RWPE2 (cell line): ENCODE results near the gene ADORA3.

Experiments used
- ATAC-seq: fragments of 200-7000 bp; cut with Tn5 transposase; 3 replicates; pipeline ENCODE4 v1.9.1; 2021; ENCODE audit warnings: low read depth
- DNase-seq: peaks from one replicate; pipeline ENCODE4 v3.0.0-alpha.2; 2020; ENCODE audit warnings: low spot score
- H3K27ac ChIP-seq: fragments of 450-650 bp; 2 replicates; pipeline ENCODE4 v1.5.1; 2017; ENCODE audit warnings: mild to moderate bottlenecking; ENCODE audit not compliant: poor library complexity, severe bottlenecking
- H3K27me3 ChIP-seq: fragments of 250-450 bp; sonication (Bioruptor Pico); 2 replicates; pipeline ENCODE4 v1.5.1; 2021; ENCODE audit warnings: mild to moderate bottlenecking, moderate library complexity; ENCODE audit not compliant: insufficient read depth, poor library complexity, severe bottlenecking
- H3K36me3 ChIP-seq: fragments of 250-450 bp; sonication (Bioruptor Pico); 2 replicates; pipeline ENCODE4 v1.5.1; 2020; ENCODE audit warnings: low read depth, mild to moderate bottlenecking, moderate library complexity
- H3K4me1 ChIP-seq: fragments of 250-450 bp; sonication (Bioruptor Pico); 2 replicates; pipeline ENCODE4 v1.5.1; 2021; ENCODE audit warnings: mild to moderate bottlenecking, moderate library complexity; ENCODE audit not compliant: insufficient read depth, poor library complexity, severe bottlenecking
- H3K4me3 ChIP-seq: fragments of 250-450 bp; sonication (Bioruptor Pico); 2 replicates; pipeline ENCODE4 v1.5.1; 2021; ENCODE audit warnings: mild to moderate bottlenecking, moderate library complexity; ENCODE audit not compliant: severe bottlenecking
- H3K9me3 ChIP-seq: fragments of 250-450 bp; sonication (Bioruptor Pico); 2 replicates; pipeline ENCODE4 v1.5.1; 2021; ENCODE audit warnings: mild to moderate bottlenecking, moderate library complexity; ENCODE audit not compliant: severe bottlenecking
- TF ChIP-seq, protein P1 (sequence below): fragments of 450-650 bp; IDR thresholded peaks from one replicate; pipeline ENCODE4 v1.5.1; 2017; ENCODE audit warnings: mild to moderate bottlenecking, moderate library complexity; ENCODE audit not compliant: poor library complexity, severe bottlenecking

The ADORA3 gene

GRCh38 chr1:111542187-111542586 lies 38.8 kb upstream of the ADORA3 start:
- Histone ChIP-seq H3K36me3 (no peaks in the 10 kb centered on the region), H3K27me3 (no peaks in the 10 kb centered on the region), H3K4me3 (peak overlapping the region; percentile 20), H3K4me1 (peaks cover 24% of the 10 kb centered on the region), H3K9me3 (no peaks in the 10 kb centered on the region), H3K27ac (peak overlapping the region; percentile 79)
- peak; percentile 40 for ATAC-seq
- TF ChIP-seq, protein P1, sequence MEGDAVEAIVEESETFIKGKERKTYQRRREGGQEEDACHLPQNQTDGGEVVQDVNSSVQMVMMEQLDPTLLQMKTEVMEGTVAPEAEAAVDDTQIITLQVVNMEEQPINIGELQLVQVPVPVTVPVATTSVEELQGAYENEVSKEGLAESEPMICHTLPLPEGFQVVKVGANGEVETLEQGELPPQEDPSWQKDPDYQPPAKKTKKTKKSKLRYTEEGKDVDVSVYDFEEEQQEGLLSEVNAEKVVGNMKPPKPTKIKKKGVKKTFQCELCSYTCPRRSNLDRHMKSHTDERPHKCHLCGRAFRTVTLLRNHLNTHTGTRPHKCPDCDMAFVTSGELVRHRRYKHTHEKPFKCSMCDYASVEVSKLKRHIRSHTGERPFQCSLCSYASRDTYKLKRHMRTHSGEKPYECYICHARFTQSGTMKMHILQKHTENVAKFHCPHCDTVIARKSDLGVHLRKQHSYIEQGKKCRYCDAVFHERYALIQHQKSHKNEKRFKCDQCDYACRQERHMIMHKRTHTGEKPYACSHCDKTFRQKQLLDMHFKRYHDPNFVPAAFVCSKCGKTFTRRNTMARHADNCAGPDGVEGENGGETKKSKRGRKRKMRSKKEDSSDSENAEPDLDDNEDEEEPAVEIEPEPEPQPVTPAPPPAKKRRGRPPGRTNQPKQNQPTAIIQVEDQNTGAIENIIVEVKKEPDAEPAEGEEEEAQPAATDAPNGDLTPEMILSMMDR = no peak
- no peak for DNase-seq

- H3K36me3 ChIP-seq = no peaks in the 10 kb centered on the region
- H3K9me3 ChIP-seq = no peaks in the 10 kb centered on the region
- ATAC-seq = peak; percentile 88
- peaks cover 24% of the 10 kb centered on the region for H3K4me1 ChIP-seq
- TF ChIP-seq, protein P1 = no peak
- no peaks in the 10 kb centered on the region for H3K27me3 ChIP-seq
- H3K27ac ChIP-seq = peak overlapping the region; percentile 79
- H3K4me3 ChIP-seq = peak overlapping the region; percentile 20
- DNase-seq = no peak
These were observed 38.3 kb upstream of the ADORA3 start for GRCh38 chr1:111541721-111542120.

- Histone ChIP-seq H3K27me3 (no peaks in the 10 kb centered on the region), H3K4me1 (peaks cover 24% of the 10 kb centered on the region), H3K36me3 (no peaks in the 10 kb centered on the region), H3K27ac (peak overlapping the region; percentile 79), H3K9me3 (no peaks in the 10 kb centered on the region), H3K4me3 (no peak overlapping the region)
- TF ChIP-seq, protein P1 = no peak
- ATAC-seq = no peak
- no peak for DNase-seq
These were observed 37.5 kb upstream of the ADORA3 start for GRCh38 chr1:111540928-111541327.

DNA sequence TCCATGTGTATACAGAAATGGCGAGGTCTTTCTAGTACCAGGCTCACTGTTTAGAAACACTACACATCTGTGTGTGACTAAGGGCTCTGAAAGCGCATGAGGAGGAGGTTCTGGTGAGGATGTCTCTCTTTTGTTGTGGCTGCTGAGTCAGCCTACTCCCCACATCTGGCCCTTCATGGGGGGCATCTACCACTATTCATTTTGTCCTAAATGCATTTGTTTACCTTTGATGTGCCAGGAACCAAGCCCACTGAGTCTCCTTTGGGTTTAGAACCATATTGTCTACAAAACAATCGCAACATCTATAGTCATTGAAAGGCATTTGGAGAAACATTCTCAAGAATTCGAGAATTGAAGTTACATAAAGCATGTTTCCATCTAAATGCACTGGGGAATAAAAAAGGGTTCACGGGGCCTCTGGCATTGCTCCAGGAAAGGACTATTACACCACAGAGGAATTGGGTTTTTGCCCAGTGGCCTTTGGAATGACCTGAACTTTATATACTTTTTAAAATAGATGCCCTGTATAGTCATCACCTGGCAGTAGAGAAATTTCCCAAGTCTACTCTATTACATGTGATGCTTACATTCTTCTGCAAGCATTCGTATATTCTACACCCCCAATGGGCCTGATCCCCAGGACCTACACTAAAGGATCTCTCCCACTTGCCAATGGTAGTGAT lies 35.1 kb upstream of the ADORA3 start:
- H3K36me3 ChIP-seq = no peaks in the 10 kb centered on the region
- peaks cover 24% of the 10 kb centered on the region for H3K4me1 ChIP-seq
- ATAC-seq = peak; percentile 61
- no peaks in the 10 kb centered on the region for H3K9me3 ChIP-seq
- H3K27me3 ChIP-seq = no peaks in the 10 kb centered on the region
- TF ChIP-seq, protein P1 = no peak
- H3K27ac ChIP-seq = peak overlapping the region; percentile 41
- no peak overlapping the region for H3K4me3 ChIP-seq
- no peak for DNase-seq
